GM12873 (cell line): ENCODE data around the gene ADAMTS17.

Experiments used
- TF ChIP-seq, protein P1 (sequence below): IDR thresholded peaks from 2 replicates; pipeline ENCODE4 v1.5.1; 2012; ENCODE audit warnings: low read depth, mild to moderate bottlenecking, moderate library complexity, low read length, control low read depth; ENCODE audit not compliant: insufficient read depth; ENCODE audit errors: missing control alignments

The ADAMTS17 gene

DNA sequence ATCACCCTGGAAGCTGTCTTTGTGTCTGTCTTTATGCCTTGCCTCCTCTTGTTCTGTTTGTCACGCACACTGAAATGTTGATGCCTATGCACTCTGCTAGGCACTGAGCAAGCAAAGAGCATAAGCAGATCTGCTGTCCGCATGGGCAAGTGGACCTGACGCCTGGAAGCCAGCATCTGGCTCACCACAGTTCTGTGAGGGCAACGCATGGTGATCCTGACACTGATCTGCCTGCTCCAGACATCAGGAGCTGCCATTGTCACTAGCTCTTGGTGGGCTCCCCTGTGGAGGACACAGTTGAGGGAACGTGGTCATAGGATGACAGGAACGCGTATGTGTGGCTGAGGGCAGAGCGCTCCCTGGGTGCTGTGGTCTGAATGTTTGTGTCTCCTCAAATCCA lies 234.6 kb downstream of the ADAMTS17 start:
- TF ChIP-seq, protein P1, sequence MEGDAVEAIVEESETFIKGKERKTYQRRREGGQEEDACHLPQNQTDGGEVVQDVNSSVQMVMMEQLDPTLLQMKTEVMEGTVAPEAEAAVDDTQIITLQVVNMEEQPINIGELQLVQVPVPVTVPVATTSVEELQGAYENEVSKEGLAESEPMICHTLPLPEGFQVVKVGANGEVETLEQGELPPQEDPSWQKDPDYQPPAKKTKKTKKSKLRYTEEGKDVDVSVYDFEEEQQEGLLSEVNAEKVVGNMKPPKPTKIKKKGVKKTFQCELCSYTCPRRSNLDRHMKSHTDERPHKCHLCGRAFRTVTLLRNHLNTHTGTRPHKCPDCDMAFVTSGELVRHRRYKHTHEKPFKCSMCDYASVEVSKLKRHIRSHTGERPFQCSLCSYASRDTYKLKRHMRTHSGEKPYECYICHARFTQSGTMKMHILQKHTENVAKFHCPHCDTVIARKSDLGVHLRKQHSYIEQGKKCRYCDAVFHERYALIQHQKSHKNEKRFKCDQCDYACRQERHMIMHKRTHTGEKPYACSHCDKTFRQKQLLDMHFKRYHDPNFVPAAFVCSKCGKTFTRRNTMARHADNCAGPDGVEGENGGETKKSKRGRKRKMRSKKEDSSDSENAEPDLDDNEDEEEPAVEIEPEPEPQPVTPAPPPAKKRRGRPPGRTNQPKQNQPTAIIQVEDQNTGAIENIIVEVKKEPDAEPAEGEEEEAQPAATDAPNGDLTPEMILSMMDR: no peak

DNA sequence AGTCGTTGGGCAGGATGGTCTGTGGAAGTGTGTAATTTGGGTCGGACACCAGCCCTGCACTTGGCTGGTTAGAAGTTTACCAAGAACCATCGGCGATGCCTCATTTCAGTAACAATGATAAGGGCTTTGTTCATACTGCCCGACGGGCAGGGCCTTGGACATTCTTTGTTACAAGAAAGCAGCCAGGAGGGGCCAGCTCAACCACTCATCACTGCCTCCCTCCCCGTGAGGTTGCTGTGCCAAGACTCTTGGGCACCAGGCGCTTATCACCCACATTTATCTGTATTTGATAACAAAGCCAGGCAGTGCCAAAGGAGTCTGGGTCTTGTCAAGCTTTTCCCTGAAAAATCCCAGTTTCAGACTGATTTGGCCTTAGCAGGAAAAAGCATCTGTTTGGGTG lies 235.0 kb downstream of the ADAMTS17 start:
- TF ChIP-seq, protein P1: no peak

DNA sequence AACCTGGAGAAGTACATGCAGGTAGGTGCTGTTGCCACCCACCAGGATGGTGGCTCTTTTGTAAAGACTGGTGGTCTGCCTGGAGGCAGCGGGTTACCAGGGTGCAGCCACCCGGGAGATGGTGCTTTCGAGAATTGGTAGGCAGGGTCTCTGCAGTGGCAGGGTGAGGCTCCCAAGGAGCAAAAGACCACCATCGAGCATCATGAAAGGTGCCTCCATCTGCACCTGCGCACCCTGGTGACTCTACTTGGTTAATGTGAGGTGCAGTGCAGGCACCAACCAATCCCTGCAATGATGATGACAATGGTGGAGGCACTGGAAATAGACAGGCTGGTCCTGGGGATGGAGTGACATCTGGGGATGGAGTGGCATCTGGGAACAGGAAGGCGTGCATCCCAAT lies 236.7 kb downstream of the ADAMTS17 start:
- TF ChIP-seq, protein P1: no peak

DNA sequence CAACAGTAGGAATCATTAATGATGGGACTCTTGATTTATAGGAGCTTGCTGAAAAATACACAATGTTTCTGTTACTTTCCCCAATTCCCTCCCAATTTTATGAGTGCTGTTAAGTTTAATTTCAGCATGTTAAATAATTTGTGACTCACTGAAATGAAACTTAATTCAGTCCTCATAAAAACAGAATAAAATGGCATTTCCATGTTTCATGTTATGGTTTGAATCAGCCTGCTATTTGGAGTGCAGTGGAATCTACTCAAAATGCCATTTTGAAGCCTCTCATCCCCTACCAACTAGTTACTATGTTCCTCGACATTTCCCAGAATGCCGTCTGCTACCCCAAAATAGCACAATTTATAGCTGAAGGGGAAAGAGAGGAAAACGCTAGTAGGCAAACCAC lies 237.5 kb downstream of the ADAMTS17 start:
- TF ChIP-seq, protein P1: no peak

DNA sequence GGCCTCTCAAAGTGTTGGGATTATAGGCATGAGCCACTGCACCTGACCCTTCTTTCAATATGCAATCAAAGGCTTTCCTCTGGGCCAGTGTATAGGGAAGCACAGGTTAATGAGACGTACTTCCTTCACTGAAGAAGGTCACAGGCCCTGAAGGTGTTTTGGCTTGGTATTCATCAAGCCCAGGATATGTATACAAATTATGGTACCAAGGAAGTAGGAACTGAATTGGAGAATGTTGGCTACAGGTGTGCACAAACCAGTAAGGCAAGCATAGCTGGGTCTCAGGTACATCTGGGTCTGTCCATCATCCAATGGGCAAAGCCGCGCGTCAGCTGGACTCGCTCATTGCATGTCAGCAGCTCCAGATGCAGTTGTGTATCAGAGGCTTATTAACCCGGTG lies 237.9 kb downstream of the ADAMTS17 start:
- TF ChIP-seq, protein P1: no peak

DNA sequence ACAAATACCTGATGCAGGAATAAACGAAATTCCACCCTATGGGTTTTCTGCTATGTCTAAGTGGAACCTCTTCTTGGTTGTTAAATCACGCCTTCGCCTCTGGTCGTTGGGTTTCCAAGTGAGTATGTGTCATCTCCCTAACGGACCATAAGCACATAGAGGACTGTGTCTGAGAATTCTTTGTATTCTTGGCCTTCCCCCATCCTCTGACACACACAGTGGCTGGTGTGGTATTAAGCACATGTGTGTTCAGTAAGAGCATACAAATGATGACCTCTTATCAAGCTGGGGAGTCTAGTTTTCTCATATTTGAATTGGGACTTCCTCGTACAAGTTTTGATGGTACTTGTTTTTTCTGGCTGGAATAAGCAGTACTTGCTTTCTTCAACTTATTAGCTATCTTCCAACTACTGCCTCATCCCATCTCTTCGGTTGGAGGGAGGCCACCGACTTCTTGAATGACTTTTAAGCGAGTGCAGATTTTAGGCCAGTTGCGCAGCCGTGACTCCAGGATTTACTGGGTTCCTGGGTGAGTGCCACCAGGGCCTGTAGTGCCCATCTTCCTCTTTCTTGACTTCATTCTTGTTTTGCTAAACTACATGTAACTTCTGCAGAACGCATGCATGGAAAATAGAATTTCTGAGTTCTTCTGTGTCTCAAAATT lies 240.2 kb downstream of the ADAMTS17 start:
- TF ChIP-seq, protein P1: no peak

DNA sequence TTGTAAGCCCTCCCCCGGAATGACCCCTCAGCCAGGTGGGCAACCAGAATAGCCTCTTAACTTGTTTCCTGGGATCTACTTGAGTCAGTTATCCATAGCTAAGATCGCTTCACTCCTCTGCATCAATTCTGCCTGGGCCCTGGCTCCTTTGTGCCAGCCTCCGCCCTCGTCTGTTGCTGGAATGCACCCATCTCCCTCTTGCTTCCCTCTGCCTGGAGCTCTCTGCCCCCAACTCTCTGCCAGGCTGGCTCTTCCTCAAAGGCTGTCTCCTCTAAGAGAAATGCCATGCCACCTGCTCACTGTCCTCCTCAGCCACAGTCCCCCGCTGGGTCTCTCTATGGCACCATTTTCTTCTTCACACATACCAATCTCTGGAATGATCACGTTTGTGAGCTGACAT lies 240.8 kb downstream of the ADAMTS17 start:
- TF ChIP-seq, protein P1: no peak
